LNCaP clone FGC (cell line): ENCODE measurements around the gene PDCD10.

Experiments used
- DNase-seq: peaks from one replicate; pipeline ENCODE4 v3.0.0-alpha.2; 2011; ENCODE audit warnings: low read depth
- H3K4me3 ChIP-seq: 2 replicates; pipeline ENCODE4 v1.5.1; 2011; ENCODE audit warnings: mild to moderate bottlenecking, low read depth, low read length, control low read depth
- TF ChIP-seq, protein P1 (sequence below): IDR thresholded peaks from 2 replicates; pipeline ENCODE4 v1.5.1; 2012; ENCODE audit warnings: mild to moderate bottlenecking; ENCODE audit not compliant: control insufficient read depth, insufficient read depth; ENCODE audit errors: extremely low read depth

Gene PDCD10

DNA sequence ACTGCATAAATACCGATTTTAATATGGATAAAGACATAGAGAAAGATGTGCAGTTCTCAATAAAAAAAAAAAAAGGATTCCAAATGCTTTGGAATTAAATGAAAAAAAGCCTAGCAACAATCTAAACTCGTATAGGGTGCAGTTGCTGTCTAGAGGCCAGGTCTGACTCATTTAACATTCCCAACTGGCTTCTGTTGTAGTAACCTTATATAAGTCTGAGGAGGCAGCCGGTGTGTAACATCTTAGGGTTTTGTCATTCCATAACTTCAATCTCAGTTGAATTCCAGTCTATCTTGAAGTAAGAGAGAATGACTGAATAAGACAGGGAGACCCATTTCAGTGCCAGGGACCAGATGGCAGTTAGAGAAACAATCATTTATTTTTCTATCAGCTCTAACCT, 6.5 kb downstream of the PDCD10 start:
- H3K4me3 ChIP-seq = no peak overlapping the region
- DNase-seq = no peak
- TF ChIP-seq, protein P1, sequence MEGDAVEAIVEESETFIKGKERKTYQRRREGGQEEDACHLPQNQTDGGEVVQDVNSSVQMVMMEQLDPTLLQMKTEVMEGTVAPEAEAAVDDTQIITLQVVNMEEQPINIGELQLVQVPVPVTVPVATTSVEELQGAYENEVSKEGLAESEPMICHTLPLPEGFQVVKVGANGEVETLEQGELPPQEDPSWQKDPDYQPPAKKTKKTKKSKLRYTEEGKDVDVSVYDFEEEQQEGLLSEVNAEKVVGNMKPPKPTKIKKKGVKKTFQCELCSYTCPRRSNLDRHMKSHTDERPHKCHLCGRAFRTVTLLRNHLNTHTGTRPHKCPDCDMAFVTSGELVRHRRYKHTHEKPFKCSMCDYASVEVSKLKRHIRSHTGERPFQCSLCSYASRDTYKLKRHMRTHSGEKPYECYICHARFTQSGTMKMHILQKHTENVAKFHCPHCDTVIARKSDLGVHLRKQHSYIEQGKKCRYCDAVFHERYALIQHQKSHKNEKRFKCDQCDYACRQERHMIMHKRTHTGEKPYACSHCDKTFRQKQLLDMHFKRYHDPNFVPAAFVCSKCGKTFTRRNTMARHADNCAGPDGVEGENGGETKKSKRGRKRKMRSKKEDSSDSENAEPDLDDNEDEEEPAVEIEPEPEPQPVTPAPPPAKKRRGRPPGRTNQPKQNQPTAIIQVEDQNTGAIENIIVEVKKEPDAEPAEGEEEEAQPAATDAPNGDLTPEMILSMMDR = no peak

DNA sequence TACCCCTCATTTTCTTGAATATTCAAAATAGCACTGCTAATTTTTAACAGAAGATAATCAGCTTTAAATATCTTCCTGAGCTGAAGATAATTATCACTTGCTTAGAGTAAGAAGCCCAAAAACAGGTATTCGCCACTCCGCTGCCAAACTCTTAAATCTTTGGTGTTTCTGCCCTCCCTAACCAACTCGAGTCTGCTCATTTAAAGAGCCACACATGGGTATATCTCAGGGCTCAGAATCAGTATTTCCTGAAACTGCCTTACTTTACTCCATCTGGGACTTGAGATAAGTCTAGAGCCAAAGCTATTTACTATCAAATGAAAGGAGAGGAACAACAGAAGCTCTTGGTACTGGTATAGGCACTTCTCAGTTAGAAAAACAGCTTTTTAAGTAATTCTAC, 10.8 kb downstream of the PDCD10 start:
- TF ChIP-seq, protein P1 = no peak
- no peak overlapping the region for H3K4me3 ChIP-seq
- DNase-seq = no peak

DNA sequence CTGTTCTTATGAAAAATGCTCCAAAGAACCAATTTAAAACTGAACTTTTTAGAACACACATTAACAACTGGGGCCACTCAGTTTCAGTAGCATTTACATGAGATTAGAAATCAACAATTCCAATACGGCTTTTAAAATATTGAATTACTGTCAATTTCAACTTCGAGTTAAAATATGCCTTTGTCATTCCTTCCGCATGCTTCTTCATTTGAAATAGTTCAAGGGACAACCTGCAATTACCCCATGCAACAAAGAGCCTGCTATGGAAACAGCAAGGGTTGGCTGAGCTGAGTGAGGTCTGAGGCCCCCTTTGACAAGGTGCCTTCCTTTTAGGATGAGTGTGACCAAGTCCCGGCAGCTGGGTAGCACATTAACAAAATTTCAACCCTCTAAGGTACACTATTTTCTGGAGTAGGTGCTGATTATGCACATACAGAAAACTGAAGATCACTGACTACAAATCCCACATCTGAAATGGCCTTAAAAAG, 11.6 kb downstream of the PDCD10 start:
- H3K4me3 ChIP-seq = no peak overlapping the region
- TF ChIP-seq, protein P1 = no peak
- no peak for DNase-seq

DNA sequence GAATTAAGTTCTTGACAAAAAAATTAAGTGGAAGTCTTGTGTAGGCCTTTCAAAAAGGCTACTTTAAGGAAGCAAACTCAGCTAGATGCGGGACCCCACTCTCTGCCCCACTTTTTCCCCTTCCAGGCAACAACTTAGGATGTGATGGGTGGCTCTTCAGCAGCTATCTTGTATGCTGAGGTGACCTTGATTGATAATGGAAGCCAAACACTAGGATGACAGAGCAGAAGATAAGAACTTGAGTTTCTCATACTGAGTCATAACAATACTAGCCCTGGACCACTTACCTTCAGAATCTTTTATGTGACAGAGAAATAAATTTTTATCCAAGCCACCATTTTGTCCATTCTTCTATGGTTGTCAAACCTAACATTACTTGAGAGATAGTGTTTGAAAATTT, 16.1 kb downstream of the PDCD10 start:
- H3K4me3 ChIP-seq = no peak overlapping the region
- TF ChIP-seq, protein P1 = no peak
- DNase-seq = no peak

- peak; percentile 78 for DNase-seq
- TF ChIP-seq, protein P1 = no peak
- no peak overlapping the region for H3K4me3 ChIP-seq
Observed at GRCh38 chr3:167716920-167717319, 17.8 kb downstream of the PDCD10 start.

GRCh38 chr3:167714871-167715270, 19.8 kb downstream of the PDCD10 start:
- no peak for DNase-seq
- H3K4me3 ChIP-seq = no peak overlapping the region
- TF ChIP-seq, protein P1 = no peak

GRCh38 chr3:167712445-167712844, 22.2 kb downstream of the PDCD10 start:
- no peak for DNase-seq
- TF ChIP-seq, protein P1 = no peak
- no peak overlapping the region for H3K4me3 ChIP-seq
